Measurements from ENCODE around the gene FRG2. TPM values are rescaled to one million over a fixed set of nuclear protein-coding genes. Genes with fewer than 3 reads are reported as not detected.
"Not testable (repeated sequence)": the region's sequence is repeated elsewhere in the genome, so short reads cannot be mapped to it uniquely, and the experiment has no call there.

The FRG2 gene
- total RNA-seq = not detected

DNA sequence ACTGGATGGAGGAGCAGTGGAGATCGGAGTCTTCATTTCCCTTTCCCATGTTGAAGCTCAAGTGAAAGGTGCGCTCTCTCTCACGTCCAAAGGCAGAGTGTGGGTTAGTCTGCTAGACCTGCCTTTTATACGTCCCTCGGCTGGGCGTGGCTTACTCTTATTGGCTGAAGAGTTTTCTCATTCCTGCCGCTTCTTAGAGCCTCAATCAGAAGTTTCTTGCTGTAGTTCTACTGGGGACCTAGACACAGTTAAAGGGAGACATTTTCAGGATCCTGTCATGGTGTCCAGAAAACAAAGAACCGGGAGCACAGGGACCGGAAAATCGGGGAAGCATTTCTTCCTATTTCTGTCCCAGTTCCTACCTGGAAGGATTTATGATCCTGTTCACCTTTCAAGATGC is at the start of gene FRG2:
Gene FRG2, minus strand, starts transcription at position 101 of the 400 bp plus-strand sequence. Its CDS starts 52 bp downstream, at position 49.
- DNase-seq = not testable (repeated sequence)

DNA sequence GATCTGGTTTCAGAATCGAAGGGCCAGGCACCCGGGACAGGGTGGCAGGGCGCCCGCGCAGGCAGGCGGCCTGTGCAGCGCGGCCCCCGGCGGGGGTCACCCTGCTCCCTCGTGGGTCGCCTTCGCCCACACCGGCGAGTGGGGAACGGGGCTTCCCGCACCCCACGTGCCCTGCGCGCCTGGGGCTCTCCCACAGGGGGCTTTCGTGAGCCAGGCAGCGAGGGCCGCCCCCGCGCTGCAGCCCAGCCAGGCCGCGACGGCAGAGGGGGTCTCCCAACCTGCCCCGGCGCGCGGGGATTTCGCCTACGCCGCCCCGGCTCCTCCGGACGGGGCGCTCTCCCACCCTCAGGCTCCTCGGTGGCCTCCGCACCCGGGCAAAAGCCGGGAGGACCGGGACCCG is 41.3 kb upstream of the FRG2 start:
- not testable (repeated sequence) for DNase-seq

DNA sequence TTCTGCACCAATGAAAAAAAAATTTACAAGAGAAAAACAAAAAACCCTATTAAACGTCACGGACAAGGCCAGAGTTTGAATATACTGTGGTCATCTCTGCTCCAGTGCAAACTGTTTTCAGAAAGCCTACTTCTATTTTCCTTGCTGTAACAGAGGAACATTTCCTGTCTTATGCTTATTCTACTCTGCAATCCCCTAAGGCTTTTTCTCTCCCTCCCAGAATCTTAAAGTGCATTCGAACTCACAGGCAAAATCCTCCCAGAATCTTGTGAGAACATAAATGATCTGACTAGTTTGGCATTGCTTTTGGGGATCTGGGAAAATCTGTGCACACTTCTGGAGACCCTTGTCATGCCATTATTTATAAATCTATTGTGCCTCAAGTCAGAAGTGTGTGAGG is 37.7 kb upstream of the FRG2 start:
- not testable (repeated sequence) for DNase-seq

DNA sequence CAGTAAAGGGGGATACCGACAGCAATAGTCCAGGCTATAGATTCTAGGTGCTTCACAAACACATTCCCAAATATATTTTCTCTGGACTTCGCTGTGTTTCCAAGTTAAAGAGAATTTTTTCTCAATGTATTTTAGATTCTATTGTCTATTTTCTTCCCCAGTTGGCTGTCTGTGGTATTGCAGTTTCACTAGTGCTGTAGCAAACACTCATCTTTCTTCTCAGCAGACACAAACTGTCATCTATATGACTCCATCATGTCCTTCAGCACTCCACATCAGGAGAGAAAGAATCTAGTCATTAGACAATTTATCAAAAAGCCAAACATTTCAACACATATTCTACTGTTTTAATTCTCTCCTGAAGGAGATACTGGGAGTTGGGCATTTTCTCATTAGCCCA is 37.3 kb upstream of the FRG2 start, which contains the start of gene DBET:
Gene DBET, plus strand, starts transcription at position 161 of the 400 bp plus-strand sequence.
- not testable (repeated sequence) for DNase-seq

DNA sequence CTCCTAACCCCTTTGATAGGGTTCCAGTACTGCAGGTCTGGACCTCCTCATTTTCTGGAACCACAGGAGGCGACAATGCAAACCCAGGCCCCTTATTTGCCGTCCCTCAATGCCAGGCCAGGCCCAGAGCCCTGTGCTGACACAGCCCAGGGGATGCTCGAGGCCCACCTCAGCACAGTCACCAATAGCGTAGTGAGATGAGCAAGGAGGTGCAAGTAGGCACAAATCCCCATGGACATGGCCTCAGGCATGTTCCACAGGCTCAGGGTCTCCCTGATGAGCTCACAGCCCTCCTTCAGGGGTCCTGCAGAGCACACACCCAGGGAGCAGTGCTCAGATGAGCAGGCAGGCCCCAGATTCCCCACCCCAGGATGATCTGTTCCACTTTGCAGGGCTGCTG is 31.9 kb upstream of the FRG2 start:
- DNase-seq = not testable (repeated sequence)

DNA sequence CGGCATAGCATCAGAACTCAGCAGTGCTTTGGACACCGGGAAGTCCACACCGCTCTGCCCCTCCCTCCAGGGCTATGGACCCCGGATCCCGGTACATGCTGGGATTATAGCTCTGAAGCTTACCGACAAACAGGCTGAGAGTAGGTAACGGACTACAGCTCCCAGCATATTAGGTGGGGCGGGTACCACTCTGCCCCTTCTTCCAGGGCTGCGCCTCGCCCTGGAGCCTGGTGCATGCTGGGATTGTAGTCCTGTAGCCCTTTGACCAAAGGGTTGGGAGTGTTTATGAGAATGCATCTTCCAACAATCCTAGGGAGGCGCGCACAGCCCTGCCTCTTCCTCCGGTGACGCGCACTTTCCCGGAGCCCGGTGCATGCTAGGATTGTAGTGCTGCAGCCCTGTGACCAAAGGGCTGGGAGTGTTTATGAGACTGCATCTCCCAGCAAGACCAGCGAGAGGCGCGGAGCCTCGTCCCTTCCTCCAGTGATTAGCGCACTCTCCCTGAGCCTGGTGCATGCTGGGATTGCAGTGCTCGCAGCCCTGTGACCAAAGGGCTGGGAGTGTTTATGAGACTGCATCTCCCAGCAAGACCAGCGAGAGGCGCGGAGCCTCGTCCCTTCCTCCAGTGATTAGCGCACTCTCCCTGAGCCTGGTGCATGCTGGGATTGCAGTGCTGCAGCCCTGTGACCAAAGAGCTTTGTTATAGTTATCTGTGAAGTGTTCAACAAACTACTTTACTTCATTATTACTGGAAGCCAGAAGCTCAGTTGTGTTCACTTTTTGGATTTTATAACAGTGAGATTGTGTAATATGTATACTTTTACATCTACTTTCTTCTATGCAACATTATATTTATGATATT is 22.6 kb upstream of the FRG2 start:
- not testable (repeated sequence) for DNase-seq

DNA sequence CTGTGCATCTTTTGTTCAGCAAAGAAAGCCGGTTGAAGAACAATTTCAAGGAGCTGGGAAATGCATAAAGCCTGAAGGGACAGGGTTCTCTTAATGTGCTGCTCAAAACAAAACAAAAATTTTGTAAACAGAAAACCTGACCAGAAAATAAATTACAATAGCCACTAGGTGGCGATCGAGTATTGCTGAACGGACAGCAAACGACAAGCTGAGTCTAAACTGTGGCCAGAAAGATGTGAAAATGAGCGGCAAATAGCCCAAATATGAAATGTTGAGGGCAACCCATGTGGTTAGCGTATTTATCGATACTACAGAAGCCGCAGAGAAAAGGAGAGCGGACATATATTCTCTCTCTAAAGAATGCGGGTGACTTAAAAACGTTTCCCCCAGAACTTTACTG is 20.6 kb upstream of the FRG2 start:
- DNase-seq = not testable (repeated sequence)

DNA sequence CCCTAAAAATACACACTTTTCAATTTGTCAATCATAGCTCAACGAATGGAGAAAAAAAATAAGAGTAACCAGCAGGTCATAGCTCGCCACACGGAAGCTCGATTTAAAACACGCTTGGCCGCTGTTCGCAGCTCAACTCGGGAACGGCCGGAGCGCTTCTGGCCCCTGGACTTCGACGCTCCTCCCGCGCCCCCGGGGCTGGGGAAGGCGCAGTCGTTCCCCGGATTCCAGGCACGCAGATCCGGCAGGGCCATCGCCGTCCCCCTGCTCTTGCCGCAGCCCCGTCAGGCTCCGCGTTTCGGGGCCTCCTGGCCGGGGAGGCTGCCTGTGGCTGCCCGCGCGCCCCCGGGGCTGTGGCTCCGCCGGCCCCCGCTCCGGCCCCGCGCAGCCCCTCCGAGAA is 13.8 kb upstream of the FRG2 start:
- DNase-seq = not testable (repeated sequence)

DNA sequence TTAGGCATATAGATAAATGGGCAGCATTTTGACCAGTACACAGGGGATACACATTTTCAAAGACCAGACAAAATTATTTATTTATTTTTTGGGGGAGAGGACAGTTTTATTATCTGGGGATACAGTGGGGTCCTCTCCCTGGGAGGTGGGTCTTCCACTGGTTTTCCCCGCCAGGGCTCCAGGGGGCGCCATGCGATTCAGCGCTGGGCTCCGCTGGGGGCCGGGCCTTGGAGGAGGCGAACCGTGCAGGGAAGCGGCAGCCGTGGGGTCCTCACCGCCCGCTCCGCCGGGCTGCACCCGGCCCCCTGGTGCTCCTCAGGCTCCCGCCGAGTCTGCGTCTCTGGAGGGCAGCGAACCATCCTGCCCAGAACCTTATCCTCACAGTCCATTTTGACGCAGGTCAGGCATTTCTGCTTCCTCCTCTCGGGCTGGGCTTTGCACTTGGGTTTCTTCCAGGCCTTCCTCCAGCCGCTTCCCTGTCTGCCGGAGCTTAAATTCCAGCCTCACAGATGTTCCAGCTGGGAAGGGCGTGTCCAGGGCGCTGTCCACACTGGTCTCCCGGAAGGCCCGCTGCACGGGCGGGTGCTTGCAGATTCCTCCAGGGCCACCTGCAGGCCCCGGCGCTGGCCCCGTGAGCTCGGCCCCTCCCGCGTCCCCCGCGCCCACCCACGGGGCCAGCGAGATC is 10.8 kb upstream of the FRG2 start:
- DNase-seq = not testable (repeated sequence)

DNA sequence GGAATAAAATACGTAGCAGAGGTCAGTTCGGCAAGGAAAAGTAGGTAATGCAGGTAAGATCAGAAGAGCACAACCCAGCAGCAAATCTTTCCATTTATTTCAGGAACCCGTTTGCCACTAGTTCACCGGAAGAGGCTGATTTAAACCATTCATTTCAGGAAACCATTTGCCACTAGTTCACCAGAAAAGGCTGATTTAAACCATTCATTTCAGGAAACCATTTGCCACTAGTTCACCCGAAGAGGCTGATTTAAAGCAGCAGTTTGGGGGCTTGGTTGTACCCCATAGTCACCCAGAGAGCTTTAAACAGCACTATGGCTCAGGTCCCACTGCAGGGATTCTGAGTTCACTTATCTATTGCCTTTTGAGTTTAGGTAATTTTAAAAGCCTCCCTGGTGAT is 4.2 kb upstream of the FRG2 start:
- not testable (repeated sequence) for DNase-seq

DNA sequence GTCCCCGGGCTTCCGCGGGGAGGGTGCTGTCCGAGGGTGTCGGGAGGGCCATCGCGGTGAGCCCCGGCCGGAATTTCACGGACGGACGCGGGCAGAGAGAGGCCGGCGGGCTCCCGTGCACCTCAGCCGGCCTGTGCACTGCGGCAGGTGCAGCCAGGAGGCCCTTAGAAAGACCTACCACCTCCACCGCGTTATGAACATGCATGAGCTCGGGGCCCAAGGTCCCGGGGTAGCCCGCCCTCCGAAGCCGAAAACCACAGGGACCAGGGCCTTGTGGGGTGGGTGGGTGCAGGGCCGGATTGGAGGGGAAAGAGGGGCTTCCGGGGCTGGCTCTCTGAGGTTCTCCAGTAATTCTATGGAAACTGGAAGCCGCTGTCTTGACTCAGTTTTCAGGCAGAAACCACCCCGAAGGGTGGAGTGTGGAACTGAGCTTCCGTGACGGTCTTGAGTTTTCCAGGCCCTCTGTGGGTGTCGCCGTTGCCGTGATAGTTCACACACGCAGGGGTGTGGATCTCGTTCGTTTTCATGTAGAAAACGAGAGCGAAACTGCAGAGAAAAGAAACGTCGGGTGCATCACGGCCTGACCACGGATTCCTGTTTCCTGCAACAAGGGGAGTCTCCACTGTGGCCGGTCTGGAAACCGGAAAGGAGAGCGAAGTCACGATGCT is 4.3 kb downstream of the FRG2 start:
- DNase-seq = not testable (repeated sequence)

DNA sequence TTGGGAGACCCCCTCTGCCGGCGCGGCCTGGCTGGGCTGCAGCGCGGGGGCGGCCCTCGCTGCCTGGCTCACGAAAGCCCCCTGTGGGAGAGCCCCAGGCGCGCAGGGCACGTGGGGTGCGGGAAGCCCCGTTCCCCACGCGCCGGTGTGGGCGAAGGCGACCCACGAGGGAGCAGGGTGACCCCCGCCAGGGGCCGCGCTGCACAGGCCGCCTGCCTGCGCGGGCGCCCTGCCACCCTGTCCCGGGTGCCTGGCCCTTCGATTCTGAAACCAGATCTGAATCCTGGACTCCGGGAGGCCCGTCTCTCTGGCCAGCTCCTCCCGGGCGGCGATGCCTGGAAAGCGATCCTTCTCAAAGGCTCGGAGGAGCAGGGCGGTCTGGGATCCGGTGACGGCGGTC is 5.1 kb downstream of the FRG2 start:
- DNase-seq = not testable (repeated sequence)

DNA sequence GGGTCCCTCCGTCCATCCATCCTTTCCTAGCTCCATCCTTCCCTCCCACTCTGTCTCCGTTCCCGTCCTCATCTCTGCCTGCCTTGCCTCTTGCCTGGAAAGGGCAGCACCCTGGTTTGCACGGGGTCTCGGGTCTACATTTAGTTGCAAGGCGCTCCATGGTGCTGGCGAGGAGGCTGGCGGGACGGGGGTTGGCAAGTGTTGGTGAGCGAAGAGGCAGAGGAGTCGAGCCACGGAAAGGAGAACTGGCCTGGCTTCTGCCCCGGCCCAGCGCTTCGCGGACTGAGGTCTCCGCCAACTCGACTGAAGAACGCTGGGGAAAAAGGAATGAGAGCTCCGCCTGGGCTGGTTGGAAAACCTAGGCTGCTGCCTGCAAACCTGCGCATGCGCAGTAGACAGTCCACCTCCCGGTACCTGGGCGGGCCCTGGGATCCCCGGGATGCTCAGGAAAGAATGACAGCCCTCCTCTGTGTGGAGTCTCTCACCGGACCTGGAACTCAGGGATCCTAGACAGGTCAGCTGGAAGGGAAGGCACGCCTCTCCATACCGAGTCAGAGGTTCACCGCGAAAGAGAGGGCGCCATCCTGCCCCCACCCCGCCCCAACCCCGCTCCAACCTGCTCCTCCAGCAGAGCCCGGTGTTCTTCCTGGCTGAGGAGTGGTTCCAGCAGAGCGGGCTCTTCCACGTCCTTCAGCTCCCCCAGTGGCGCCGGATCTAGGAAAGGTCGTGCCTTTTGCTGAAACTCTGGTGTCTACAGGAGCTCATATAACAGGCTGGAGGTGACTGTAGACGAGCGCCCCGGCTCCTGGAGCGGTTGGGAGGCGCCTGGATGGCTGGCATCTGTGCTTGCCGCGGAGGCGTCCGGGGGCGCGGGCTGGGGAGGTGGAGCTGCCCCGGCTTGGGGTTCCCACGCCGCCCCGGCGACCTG is 6.0 kb downstream of the FRG2 start:
- no peak for DNase-seq

DNA sequence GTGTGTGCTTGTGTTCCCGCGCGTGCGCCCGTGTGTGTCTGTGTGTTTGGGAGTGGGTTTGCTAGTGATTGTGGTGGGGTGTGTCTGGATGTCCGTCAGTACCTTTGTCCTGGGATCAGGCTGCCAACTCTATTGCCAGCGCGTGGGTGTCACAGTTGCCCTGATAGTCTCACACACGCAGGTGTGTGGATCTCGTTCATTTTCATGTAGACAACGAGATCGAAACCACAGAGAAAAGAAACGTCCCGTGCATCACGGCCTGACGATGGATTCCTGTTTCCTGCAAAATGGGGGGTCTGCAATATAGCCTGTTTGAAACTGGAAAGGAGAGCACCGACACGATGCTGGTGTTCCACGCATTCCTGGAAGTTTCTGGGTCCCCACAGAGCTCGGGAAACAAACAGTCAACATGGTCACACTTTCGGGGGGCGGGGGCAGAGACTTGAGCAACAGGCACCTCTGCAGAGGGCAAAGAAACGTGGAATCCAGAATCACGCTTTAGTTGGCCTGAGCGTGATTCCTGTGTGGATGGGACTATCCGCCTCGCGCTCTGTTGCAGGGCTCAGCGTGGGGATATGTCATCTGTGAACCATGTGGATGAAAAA is 7.1 kb downstream of the FRG2 start:
- not testable (repeated sequence) for DNase-seq

DNA sequence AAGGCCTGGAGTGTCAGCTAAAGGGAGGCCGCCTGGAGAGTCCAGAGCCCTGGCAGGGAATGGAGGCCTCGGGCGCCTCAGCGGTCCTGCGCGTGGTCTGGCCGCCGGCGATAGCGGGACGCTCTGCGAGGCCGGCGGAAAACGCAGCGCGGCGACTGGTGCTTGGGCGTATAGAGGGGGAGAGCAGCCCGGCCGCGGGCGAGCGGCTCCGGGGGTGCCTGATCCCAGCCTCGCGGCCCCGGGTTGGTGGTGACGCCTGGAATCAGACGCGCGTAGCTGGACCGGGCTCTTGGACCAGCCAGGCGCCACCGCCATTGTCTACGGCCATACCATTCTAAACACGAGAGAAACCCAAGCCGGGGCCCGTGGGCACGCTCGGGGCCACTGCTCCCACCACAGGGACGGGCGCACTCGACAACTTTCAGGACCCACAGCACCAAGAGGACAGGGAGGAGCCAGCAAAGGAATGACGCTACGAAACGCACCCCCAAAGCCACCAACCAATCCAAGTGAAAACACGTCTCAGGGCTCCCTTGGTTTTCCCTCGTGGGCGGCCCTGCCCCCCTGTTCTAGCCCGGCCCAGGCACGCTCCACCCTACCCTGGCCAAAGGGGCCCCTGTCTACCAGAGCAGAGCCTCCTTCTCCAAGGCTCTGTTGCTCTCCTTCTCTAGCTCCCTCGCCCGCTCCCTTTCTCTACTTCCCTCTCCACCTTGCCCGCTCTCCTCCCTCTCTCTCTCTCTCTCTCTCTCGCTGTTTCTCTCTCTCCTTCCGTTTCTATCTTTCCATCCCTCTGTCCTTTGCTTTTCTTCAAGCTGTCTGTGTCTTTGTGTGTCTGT is 7.8 kb downstream of the FRG2 start:
- no peak for DNase-seq

DNA sequence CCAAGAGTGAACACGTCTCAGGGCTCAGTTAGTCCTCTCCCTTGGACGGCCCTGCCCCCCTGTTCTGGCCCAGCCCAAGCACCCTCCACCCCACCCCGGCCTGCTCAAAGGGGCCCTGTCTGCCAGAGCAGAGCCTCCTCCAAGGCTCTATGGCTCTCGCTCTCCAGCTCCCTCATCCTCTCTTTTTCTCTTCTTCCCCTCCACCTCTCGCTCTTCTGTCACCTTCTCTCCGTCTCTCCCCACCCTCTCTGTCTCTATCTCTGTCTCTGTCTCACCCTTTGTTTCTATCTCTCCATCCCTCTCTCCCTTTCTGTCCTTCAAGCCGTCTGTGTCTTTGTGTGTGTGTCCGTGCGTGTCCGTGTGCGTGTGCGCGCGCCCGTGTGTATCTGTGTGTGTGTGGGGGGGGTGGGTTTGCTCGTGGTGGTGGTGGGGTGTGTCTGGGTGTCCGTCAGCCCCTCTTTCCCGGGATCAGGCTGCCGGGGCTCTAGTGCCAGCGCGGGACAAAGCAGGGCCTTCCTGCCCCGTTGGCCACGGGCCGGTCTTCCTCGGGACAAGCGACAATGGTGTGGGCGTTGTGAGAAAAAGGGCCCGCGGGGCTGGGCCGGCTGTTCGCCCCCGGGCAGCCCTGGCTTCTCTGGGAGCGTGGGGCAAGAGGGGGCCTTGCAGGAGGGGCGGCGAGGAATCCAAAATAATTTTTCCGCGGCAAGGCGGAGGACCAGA is 8.7 kb downstream of the FRG2 start:
- DNase-seq = no peak

DNA sequence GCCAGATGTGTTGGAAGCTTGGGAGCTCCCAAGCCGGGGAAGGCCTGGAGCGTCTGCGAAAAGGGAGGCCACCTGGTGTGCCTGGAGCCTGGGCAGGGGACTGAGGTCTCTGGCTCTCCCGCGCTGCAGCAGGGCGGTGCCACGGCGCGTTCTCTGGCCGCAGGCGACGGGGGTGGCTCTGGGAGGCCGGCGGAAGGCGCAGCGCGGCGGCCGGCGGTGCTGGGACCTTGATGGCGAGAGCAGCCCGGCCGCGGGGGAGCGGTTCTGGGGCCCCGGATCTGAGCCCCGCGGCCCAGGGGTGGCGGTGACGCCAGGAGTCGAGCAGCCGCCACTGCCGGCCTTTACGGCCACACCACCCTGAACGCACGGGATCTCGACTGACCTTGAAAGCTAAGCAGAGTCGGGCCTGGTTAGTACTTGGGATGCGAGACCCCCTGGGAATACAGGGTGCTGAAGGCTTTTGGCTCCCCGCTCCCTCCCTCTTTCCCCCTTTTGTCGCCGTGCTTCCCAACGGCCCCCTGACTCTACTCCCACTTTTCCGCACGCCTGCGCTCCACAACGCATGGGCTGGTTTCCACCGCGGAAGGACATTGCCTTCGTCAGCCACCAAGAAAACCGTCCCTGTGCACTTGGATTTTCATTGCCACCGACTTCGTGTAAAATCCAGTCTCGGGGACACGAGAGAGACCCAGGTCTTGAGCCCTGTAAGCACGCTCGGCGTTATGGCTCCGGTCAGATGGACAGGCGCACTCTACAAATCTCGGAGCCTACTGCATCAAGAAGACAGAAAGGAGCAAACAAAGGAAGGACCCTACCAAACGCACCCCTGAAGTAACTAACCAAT is 9.5 kb downstream of the FRG2 start:
- DNase-seq = no peak

DNA sequence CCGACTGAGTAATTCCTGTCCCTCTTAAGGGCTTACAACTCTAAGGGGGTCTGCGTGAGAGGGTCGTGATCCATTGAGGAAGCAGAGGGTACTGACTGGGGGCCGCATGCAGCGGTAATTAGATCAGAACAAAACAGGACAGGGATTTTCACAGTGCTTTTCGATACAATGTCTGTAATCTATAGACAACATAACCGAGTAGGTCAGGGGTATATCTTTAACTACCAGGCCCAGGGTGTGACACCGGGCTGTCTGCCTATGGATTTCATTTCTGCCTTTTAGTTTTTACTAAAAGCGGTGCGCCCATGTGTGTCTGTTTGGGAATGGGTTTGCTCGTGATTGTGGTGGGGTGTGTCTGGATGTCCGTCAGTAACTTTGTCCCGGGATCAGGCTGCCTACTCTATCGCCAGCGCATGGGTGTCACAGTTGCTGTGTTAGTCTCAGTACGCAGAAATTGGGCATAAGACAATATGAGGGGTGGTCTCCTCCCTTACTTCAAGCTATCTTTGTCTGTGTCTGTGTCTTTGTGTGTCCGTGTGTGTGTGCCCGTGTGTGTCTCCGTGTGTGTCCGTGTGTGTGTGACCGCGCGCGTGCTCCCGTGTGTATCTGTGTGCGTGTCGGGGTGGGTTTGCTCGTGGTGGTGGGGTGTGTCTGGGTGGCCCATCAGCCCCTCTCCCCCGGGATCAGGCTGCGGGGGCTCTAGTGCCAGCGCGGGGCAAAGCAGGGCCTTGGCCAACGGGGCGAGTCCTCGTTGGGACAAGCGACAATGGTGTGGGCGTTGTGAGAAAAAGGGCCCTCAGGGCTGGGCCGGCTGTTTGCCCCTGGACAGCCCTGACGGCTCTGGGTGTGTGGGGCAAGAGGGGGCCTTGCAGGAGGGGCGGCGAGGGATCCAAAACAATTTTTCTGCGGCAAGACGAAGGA is 10.4 kb downstream of the FRG2 start:
- DNase-seq = no peak
